GM19239 (cell line): ENCODE measurements around the gene HEXD.

ENCODE experiments used
- DNase-seq: peaks from one replicate; pipeline ENCODE4 v3.0.0; 2011; ENCODE audit warnings: low spot score; ENCODE audit not compliant: insufficient read length
- FAIRE-seq: peaks from 2 replicates; lab custom pipeline; 2011; peaks lifted over from hg19 to GRCh38; lab: Jason Lieb, UNC

Gene HEXD

DNA sequence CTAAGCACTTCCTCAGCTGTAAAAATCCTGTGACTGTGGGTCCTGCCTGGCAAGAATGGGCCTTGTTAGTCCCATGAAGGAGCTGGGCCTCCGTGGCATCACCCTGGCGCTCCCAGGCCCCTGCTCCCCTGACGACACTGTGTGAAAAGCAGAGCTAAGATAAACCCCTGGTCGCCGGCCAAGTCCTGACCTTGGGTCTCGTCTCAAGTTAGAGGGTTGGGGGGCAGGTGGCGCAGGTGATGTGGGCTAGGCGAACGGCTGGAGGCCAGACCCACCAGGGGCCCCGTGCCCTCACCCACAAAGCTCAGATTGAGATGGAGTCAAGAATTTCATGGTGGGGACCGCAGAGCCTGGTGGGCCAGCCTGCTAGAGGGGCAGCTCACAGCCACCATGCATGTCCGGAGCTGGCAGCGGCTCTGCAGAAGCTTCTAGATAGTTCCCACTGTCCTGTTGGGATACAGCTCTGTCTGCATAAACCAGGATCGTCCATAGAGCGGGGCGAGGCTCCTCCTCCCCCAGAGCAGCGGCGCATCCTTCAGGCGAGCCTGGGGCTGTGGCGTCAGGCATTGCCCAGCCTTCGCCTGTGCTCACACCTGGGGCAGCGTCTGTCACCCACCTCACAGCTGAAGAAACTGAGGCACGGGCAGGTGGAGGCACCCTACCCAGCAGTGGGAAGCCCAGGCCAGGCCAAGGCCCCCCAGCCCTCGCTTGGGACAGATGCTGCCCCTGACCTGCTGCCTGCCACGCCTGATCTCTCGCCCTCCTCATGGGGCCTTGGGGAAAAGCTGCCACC, 20.4 kb downstream of the HEXD start:
- DNase-seq (no peak), FAIRE-seq (no peak)

DNA sequence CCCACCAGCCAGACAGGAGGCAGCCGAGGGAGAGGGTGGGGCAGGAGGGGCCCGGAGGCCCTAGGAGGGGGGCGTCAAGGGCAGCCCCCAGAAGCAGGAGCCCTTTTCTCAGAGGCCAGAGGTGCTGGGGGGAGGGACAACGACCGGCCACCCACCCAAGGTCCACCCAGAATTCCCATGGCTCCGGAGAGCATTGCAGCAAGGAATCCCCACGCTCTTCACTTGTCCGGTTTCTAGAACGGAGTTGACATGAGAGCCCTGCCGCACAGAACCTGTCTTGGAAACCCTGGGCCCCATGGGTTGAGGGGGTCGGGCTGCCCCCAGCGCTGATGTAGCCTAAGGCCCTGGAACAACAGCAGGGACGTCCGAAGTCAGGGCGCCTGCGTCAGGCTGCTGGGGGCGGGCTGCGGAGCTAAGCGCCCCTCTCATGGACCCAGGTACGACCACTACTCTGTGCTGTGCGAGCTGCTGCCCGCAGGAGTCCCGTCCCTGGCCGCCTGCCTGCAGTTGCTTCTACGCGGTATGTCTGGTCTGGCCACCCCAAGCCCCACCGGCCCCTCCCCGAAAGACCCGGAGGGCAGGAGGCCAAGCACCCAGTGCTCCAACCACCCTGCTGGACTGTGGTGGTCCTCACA, 21.2 kb downstream of the HEXD start:
- no peak for FAIRE-seq
- no peak for DNase-seq

DNA sequence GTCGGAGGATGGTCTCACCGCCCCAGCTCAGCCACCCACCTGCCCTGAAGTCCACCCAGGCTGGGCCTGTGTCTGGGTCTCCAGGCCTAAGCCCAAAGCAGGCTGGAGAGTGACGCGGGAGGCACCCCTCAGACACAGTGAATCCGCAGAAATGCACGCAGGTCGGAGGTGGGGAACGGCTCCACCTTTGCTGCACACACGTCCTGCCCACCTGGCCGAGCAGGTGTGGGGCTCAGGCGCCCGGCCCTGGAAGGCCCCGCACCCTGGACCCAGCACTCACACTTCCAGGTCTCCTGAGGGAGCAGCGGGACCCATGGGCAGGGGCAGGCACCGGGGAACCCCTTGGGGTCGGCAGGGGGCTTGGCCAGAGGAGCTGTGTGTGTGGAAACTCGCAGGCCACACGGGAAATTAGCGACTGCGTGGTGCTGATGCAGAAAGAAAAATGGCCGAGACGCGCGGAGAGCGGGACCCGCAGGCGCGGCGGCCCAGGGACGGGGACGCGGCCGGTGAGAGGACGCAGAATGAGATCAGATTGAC, 21.8 kb downstream of the HEXD start:
- DNase-seq = no peak
- FAIRE-seq = no peak

DNA sequence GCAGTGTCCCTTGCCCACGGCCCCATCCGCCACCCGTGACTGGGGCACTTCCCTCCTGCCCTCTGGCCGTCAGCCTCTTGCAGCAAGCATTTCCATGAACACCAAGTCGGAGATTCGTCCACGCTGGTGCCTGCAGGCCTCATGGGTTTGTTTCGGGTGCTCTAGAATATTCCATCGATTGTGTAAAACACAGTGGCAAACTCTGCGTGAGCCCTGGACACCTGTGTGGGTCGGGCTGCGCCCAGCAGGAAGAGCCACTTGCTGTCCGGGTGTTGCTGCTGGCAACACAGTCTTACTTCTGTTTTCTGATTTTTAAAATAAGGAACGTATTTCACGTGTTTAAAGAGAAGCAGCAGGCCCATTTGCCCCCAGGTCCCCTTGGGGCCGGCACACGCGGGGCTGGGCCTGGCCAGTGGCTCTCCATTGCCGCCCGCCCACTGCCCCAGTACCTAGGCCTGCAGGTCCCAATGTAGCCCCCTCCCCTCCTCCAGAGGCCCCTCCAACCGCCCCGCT, 22.4 kb downstream of the HEXD start:
- FAIRE-seq (no peak), DNase-seq (no peak)

DNA sequence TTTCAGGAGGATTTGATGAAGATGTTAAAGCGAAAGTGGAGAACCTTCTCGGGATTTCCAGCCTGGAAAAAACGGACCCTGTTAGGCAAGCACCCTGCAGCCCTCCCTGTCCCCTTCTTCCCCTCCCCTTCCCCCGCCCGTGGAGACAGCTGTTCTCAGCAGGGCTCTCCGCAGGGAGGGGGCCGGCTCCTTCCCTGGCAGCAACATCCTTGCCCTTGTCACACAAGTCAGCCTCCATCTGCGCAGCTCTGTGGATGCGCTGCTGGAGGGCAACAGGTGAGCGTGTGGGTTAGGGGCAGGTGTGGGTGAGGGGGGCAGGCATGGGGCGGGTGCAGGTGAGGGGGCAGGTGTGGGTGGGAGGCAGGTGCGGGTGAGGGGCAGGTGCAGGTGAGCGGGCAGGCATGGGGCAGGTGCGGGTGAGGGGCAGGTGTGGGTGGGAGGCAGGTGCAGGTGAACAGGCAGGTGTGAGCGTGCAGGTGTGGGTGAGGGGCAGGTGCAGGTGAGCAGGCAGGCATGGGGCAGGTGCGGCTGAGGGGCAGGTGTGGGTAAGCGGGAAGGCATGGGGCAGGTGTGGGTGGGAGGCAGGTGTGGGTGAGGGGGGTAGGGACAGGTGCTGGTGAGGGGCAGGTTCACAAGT, 23.0 kb downstream of the HEXD start:
- DNase-seq = no peak
- no peak for FAIRE-seq

DNA sequence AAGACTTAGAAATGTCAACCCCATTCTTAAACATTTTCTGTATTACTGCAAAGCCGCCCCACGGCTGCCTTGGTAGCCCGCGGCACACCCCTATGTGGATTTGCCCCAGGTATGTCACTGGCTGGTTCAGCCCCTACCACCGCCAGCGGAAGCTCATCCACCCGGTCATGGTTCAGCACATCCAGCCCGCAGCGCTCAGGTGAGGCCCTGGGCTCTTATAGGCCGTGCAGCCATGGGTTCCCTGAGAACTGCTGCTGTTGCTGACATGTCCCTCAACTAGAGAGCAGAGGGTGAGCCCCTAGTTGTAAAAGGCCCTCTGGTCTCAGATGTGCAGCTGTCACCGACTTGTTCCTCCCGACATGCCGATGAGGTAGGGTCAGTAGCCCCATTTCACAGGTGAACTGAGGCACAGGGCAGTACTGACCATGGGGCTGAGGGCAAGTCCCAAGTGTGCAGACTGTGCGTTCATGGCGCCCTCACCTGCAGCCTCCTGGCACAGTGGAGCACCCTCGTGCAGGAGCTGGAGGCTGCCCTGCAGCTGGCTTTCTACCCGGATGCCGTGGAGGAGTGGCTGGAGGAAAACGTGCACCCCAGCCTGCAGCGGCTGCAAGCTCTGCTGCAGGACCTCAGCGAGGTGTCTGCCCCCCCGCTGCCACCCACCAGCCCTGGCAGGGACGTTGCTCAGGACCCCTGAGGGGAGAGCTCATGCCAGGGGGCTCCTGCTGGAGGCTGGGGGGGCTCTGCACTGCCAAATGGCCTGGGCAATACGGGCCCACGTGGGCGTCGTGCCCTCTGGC, 23.7 kb downstream of the HEXD start:
- DNase-seq = no peak
- FAIRE-seq = no peak

DNA sequence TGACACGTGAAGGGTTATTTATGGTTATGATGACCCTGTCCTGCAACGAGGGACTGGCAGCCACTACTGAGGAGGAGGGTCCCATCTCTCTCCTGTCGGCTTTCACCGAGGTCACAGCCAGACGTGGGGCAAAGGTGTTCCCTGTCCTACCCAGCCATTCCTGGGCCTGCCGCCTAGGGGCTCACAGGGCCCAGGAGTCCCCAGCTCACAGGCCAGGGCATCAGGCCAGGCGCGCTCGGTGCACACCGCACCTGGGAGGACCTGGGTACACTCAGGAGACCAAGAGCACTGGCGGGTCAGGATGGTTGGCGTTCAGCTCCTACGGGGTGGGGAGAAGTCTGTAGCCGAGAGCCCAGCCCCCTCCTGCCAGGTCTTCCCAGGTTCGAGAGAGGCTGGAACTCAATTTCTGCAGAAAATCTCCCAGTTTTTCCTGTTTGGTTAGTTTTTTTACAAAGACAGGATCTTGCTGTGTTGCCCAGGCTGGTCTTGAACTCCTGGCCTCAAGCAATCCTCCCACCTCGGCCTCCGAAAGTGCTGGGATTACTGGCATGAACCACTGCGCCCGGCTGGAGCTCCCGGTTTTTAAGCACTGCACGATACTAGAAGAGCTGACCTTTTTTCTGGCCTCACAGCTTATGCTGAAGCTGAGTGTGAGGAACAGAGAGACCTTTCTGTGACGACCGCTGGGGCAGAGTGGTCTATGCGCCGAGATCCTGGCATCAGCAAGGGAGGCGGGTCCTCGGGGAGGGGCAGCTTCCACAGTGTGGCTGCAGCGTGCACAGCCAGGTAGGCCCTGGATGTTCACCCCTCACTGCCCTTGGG, 24.7 kb downstream of the HEXD start:
- FAIRE-seq (no peak), DNase-seq (no peak)

DNA sequence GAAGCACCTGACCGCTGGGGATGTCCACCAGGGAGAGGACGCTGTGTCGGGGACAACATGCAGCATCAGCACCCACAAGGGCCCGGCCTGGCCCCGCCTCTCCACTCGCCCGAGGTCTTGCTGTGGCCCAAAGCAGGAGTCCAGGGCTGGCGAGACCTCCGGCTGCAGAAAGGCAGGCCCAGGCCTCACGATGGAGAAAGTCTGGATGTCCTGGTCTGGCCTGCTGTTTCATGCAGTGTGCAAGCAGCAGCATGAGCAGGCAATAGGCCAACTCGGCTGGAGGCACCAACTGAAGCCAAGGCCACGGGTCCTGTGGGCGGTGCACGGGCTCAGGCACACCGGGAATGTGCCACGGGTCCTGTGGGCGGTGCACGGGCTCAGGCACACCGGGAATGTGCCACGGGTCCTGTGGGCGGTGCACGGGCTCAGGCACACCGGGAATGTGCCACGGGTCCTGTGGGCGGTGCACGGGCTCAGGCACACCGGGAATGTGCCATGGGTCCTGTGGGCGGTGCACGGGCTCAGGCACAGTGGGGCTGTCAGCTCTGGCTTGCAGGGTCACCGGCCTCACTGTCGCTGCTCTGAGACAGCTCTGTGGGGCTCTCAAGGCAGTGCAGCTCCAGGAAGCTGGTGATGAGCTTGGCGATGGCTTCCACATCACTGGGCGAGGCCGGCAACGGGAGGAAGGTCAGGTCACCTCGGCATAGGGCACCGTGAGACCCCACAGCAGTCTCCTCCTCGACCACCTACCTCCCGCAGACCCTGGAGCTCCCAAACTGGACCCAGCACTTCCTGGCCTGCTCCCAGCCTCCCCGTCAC, 25.5 kb downstream of the HEXD start:
- no peak for DNase-seq
- FAIRE-seq = no peak

DNA sequence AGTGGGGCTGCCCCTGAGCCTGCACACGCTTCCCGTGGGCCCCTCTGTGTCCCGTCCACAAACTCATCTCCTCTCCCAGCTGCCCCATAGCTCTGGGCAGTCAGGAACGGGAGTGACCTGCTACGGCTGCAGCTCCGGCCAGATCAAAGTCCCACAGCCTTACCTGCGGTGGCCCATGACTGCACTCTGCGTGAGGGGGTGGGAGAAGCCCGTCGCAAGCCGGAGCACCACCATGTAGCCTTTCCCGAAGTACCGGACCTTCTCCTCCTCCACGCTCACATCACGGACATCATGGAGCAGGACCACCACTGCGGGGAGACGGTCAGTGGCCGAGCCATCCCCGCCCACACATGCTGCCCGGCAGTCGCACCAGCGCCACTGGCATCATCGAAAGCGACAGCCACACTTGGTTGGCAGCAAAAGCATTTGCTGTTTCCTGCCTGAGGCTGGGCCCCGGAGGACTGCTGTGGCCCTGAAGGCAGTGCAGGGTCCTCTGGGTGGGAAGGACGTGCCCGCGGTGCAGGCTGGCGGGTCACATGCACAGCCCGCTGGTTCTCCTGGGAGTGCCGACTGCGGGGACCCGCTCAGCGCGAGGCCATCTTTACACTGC, 26.2 kb downstream of the HEXD start:
- no peak for DNase-seq
- no peak for FAIRE-seq

DNA sequence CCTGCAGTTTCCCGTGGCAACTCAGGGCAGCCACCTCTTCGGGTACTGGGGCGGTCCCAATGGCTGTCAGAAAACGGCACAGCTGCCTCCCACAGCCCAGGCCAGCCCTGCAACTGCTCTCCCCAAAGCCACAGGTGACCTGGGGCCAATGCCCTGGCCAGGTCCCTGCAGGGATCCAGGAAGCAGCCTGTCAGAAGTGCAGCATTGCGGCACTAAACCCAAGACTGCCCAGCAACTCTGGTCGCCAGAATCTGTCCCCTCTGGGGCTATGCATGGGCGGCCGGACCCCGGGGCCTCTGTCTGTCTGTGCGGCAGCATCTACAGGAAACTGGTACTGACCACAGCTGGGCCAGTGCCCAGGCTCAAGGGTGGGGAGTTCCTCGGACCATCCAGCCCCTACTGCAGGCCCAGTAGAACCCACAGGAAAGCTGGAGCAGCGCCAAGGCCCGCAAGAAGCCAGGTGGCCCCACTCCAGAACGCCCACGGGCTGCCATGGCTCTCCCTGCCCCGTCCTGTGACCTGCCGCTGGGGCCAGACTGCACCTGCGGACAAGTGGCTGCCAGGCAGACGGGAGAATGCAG, 26.9 kb downstream of the HEXD start:
- DNase-seq (no peak), FAIRE-seq (no peak)

DNA sequence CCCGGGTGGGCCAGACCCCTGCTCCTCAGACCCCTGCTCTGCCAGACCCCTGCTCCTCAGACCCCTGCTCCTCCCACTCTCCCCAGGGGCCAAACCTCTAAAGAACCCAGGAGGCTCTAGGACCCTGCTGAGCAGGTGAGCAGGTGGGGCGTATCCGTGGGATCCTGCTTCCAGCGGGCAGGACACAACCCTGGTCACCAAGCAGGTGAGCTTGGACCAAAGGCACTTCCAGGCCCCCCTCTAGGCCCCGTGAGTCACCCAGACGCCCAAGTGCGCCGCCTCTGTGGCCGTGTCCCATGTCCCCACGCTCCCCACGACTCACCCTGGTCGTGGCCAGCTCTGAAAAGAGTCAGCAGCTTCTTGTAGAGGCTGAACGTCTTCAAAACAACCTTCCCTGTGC, 27.4 kb downstream of the HEXD start:
- no peak for DNase-seq

DNA sequence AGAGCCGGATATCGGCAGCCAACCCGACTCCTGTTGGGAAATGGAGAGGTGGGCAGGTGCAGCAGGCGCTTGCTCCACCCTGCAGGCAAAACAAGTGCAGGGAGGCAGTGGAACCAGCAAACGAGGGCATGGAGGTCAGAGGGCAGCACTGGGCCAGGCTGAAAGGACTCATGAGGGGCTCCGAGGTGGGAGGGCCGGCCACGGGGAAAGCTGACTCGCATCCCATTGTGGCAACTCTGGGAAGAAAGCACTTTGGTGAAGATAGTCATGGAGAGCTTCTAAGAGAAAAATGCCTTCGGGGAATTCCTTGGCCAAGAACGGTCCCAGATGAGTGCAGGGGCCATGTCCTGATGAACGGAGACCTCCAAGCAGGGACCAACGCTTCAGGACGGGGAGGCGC, 28.0 kb downstream of the HEXD start:
- FAIRE-seq (no peak), DNase-seq (no peak)

More for the DNA sequence above, 27.4 kb downstream of the HEXD start:
- FAIRE-seq = no peak

DNA sequence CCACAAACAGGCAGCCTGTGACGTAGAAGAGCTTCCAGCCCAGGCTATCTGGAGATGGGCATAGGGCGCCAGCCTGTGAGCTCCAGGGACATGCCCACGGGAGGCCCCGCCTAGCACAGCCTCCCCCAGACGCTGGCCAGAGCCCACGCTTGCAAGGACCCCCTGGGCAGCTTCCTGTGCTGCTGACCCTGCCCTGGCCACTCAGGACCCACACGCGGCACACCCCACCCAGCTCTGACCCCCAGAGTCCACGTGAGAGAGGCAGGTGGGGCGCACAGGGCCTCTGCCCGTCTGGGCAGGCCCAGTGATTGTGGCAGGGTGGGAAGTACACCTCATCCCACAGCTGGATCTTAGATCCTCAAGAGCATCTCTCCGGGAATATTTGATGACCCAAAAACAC, 28.5 kb downstream of the HEXD start:
- no peak for DNase-seq
- no peak for FAIRE-seq

DNA sequence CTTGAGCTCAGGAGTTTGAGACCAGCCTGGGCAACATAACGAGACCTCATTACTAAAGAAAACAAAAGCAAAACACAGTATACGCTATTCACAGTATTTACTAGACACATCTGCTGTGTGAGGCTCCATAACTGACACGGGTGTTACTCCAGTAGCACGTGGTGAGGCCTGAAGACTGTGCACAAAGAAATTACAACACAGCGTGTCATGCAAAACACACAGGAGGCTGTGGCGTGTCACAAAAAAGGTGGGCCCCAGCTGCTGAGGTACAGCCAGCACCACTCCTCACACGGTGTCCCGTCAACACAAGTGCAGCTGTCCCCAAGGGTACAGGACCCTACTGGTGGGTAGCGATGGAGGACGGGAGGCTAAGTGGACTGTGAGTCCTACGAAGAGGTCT, 29.7 kb downstream of the HEXD start:
- DNase-seq (no peak), FAIRE-seq (no peak)

DNA sequence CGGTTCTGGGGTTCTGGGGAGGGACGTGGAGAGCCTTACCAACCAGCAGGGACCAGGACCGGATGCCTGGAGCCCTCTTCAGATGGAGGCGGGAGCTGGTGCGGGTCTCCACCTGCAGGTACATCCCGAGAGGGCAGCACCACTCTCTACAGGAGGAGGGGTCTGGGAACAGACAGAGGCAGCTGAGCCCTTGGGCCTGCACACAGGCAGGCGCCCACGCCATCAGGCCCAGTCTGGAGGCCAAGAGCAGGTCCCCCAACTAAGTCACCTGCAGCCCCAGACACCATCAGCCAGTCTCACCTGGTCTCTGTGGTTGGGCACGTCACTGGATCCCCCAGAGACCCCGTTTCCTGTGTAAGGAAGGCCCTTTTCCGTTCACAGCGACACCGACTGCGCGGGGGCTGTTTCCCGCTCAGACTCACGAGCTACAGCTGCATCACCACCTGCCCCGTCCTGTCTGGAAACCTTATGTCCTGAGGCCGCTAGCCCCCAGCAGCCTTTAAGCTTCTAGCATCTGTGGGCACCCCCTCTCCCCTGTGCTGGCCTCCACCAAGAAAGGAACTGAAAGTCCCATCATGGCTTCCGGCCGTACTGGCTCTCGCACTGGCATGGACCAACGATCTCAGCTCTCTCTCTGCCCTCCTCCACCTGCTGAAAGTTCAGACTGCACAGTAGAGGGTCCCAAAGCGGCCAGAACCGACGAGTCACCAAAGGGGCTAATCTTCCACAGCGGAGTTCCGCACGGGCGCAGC, 31.2 kb downstream of the HEXD start:
- FAIRE-seq (peak; percentile 93), DNase-seq (no peak)

DNA sequence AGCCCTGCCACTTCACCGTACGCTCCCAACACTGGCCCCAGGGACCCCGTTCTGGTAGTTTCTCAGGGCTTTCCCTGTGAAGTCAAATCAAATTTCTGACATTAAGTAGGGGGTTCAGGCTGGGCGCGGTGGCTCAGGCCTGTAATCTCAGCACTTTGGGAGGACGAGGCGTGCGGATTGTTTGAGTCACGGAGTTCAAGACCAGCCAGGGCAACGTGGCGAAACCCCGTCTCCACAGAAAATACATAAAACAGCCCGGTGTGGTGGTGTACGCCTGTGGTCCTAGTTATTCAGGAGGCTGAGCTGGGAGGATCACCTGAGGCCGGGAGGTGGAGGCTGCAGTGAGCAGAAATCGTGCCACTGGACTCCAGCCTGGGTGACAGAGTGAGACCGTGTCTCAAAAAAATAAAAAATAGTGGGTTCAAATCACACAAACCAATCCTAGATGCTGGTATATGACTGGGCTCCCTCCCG, 31.8 kb downstream of the HEXD start:
- FAIRE-seq = no peak
- no peak for DNase-seq
